CD4-positive, alpha-beta T cell treated with Interleukin-1 beta for 1 hour (primary cell): ENCODE data around the gene PLRG1.
"Not testable (repeated sequence)": the region's sequence is repeated elsewhere in the genome, so short reads cannot be mapped to it uniquely, and the experiment has no call there.

Experiments
- DNase-seq, 2 donors: peaks; one replicate each; pipeline ENCODE4 v3.0.0-alpha.2; 2020 to 2022

The PLRG1 gene

DNA sequence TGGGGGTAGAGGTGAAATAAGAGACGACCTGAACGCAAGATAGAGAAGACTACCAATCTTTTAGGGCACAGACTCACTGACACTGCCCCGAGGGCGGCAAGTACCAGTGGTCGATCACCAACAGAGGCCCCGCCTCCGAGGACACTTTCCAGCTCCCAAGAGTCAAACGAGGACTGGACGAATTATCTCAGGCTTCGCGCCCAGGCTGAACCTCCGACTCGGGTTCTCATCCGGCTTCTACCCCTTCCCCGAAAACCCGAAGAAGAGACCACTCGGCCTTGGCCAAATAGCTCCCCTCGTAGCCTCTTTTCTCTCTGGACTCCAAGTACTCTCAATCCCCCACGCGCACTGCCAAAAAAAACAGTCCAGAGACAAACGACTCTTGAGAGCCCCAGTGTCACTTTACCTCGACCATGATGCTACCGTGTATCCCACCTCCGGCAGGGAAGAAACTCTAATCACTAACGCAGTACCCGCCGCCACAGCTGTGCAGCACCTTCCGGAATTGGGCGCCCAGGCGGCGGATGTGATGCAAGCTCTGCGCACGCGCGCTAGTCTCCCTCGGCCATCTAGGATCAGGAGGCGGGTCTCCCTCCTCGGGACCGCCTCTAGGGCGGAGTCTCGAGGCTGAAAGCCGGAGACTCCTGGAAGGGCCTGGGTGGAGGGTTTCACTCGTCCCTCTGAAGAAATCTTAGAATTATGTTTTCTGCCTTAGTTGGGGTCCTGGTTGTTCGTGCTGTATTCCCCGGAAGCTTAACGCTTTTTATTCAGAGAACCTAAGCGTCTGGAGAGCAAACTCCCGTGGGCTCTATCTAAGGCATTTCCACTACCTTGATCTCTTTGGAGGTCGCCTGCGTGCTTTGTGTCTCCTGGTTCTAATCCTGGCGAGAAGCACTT, at the start of gene PLRG1:
Gene PLRG1 (minus strand): TSS at position 507 of the 897 bp plus-strand sequence. CDS start 92 bp downstream, at position 415.
- DNase-seq = peak; percentile 96

DNA sequence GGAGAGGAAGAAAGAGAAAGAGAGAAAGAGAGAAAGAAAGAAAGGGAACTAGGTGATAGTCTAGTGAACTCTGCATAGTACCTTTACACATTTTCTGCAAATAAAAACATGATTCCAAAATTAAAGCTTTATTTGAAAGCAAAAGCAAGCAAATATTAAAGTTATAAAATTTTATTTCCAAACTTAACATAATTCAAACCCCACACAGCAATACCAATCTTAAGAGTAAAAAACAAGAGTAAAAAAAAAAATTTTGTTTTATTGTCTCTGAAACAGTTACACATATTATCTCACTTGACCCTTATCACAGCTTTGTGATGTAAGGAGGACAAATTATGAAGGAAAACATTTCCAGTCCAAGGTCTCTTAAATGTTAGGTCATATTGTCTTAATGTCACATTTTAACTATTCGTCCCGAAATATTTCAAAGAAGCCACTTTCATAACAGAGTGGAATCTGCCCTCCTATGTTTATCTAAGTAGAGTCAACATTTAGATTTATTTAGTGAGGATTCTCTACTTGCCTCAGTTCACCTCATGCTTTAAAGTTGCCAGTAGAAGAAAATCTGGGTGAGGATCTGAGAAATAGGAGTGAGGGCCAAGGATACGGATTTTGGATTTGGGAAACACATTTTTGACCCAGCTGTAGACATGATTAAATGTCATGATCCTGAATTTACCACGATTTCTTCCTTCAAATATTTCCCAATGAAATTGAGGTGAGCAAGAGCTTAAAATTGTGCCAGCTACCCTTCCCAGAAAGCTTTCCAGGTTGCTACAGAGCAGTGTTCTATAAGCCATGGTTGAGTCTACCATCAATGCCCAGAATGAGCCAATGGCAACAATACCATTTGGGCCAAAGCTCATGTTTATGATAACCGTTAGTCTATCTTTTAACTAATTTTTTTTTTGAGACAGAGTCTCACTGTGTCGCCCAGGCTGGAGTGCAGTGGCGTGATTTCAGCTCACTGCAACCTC, 47.9 kb upstream of the PLRG1 start:
- DNase-seq = no peak

DNA sequence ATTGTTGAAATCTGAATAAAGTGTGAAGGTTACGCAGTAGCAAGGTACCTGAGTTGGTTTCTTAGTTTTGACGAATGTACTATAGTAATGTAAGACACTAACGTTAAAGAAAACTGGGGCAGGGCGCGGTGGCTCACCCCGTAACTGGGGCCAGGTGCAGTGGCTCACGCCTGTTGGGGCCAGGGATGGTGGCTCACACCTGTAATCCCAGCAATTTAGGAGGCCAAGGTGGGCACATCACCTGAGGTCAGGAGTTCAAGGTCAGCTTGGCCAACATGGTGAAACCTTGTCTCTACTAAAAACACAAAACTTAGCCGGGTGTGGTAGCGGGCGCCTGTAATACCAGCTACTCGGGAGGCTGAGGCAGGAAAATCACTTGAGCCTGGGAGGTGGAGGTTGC, 47.1 kb upstream of the PLRG1 start:
- not testable (repeated sequence) for DNase-seq

DNA sequence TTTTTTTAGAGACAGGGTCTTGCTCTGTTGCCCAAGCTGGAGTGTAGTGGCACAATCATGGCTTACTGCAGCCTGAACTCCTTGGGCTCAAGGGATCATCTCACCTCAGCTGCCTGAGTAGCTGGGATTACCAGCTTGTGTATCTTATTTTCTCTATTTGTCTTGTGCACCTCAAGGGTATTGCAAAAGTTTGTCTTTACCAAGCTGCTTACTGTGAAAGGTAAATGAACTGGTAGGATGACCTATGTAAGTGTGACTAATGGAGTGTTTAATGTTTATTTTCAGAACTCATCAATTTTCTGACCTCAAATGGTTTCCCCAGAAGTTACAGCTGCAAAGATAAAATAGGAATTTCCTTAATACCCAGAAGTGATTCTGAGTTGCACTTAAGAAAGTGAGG, 45.6 kb upstream of the PLRG1 start:
- DNase-seq = no peak

DNA sequence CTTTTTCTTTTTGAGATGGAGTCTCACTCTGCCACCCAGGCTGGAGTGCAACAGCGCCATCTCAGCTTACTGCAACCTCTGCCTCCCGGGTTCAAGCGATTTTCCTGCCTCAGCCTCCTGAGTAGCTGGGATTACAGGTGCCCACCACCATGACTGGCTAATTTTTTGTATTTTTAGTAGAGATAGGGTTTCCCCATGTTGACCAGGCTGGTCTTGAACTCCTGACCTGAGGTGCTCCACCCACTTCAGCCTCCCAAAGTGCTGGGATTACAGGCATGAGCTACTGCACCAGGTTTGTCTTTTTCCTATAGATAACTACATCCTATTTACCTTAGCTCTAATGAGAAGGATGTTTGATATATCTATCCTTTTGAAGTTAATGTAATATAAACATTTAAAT, 44.1 kb upstream of the PLRG1 start:
- not testable (repeated sequence) for DNase-seq

DNA sequence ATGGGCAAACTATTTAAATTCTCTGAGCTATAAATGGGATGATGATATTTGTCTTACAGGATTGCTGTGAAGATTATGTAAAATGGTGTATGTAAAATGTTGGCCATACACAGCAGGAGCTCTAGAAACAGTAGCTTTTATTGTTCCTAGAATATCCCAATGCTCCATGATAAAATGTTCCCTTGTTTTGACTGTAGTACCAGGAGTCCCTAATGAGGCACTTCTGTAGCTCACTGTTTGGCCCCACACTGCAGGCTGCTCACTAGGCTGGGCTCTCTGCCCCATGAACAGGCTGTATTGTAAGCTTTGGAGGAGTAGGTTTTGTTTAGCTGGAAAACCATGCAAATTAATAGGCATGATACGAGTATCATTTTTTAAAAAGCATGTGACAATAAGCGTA, 43.7 kb upstream of the PLRG1 start:
- DNase-seq = no peak

DNA sequence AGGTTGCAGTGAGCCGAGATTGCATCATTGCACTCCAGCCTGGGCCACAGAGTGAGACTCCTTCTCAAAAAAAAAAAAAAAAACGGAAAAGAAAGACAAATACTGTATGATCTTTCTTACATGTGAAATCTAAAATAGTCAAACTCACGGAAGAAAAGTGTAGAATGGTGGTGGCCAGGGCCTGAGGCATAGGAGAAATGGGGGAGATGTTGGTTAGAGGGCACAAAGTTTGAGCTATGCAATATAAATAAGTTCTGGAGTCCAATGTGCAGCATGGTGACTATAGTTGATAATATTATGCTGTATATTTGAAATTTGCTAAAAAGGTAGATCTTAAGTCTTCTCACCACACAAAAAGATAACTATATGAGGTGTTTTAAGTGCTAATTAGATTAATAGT, 41.7 kb upstream of the PLRG1 start:
- no peak for DNase-seq

DNA sequence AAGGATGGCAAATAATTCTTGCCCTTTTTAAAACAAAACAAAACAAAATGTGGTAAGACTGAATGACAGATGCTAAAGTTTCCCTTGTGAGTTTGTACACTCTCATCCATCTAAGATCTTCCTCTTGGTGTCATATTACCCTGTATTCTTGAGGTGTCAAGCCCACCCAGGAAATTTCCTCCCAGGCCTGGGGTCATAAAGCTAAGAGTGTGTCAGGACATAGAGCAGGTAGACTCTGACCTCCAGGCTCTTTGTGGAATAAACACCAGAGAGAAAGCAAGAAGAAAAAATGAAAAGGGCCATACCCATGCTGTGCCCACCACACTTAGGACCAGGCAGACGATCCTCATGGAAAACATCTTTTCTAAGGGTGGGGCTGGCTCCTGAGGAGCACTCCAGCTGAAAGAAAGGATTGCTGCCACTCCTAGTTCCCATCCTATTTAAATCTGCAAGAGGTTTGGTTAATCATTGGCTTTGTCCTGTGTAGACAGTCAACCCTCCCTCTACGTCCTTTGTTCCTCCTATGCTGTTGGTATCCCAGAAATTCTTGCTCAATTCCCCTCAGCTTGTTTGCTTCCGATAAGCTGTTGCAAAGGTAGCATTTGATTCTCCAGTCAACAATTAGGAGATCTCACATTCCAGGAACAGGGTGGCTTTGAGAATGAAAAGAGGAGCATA, 40.3 kb upstream of the PLRG1 start, which contains the start of gene FGA:
Gene FGA (minus strand): TSS at position 414 of the 678 bp plus-strand sequence. CDS start 55 bp downstream, at position 359.
- no peak for DNase-seq

DNA sequence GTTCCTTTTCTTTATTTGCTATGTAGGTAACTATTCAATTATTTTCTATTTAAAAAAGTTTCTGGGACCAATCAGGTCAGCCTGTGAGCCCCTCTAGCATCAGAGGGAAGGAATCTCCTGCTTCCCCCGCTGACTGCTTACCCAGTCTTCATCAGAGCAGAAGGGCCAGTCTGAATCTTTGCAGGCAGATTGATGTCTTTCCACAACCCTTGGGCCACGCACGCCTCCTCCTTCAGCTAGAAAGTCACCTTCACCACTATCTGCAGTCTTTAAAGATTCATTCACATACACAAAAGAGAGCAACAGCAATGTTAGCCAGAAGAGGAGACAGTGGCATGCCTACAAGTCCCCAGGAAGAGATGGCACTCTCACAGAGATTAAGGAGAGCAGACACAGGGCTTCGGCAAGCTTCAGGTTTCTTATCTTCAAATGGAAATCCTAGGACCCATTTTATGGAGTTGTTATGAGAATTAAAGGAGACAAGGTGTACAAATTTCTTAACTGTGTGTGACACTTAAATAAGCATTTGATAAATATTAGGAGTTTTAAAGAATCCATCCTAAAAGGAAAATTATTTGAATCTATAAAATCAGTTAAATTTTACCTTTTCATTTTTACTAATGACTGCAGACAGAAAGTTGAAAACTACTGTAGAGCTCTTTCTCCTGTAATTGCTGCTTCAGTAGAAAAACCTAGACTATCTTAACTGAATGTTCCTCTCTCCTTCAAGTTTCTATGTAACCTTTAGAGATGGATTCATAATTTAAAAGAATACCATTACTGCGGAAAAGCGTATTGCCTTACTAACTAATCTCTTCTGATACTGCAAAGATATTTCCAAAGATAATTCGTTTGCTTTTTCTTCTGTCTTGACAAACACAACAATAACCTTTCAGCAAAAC, 39.3 kb upstream of the PLRG1 start:
- no peak for DNase-seq

DNA sequence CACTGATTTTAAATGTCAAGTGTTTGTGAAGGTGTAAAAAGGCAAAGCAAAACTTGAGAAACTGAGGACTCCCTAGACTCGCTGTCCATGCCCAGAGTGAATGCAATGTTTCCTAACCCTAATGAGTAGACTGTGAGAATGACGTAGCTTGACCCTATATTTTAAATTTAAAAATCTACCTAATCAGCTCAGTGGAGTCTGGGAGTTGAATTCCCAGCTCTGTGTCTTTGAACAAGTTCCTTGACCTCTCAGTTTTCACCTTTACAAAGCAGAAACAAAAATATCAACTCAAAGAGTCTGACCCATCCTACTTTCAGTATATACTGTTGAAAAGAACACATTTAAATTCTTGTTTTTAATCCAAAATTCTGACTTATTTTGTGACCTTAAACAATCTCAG, 38.0 kb upstream of the PLRG1 start:
- no peak for DNase-seq

DNA sequence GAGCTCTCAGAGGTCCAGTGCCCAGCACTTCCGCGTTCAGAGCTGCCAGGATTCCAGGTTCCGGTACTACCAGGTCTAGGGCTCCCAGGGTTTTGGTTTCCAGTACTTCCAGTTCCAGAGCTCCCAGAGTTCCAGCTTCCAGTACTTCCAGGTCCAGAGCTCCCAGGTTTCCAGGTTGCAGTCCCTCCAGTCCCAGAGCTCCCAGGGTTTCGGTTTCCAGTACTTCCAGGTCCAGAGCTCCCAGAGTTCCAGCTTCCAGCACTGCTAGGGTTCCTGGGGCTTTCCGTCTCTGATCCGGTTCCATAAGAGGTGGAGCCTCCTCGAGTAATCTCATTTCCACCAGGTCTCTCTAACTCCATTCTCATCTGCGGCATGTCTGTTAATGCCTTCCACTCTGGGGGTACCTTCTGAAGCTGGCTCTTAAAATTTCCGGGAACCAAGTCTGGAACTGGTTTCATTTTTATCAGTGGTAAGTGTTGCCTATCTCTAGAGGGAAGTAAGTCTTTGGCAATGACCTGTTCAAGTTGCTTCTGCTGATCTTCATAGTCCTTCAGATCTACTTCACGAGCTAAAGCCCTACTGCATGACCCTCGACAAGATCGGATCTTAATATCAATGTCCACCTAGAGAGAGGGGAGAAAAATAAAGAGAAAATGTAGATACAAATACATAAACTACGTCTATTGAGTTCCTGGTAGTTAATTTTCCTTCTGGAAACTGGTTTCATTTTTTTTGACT, 36.3 kb upstream of the PLRG1 start:
- no peak for DNase-seq

DNA sequence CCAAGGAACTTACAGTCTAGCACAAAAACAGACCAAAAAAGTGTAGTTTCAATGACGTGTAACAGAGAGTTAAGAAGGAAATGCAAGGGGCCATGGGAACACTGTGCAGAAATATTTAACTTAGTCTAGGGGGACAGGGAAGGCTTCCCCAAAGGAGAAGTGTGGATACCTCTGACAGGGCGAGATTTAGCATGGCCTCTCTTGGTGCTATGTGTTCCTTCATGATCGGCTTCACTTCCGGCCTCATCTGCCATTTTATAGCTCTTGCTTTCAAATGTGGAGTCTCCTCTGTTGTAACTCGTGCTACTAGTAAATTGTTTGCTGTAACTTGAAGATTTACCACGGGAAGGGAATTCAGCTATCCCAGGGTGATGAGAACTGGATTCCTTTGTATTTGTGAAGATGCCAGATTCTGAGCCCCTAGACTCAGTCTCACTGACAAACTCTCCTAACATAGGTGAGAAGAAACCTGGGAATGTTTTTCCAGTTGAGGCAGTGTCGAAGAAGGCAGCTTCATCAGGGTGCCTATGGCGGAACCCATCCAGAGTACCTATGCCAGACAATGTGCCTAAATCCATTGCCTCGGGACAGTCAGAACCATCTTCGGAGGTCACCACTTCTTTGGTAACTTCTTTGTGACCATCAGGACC, 35.3 kb upstream of the PLRG1 start:
- DNase-seq = no peak

DNA sequence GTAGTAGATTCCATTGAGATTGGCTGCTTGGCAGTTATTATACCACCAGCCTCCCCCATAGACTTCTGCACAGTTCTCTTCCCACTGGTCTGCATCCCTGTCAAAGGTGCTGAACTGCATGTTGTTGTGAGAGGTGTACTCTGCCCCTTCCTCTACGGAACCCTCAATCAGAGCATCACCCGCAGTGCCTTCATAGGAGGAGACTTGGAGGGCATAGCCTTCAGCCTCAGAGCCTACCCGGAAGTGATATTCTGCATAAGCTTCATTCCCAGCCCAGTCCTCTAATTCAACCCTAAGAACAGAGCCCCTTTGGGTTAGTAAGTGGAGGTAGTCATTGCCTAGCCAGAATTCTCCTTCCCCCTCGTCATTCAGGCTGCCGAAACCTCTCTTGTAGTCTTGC, 34.1 kb upstream of the PLRG1 start:
- no peak for DNase-seq

DNA sequence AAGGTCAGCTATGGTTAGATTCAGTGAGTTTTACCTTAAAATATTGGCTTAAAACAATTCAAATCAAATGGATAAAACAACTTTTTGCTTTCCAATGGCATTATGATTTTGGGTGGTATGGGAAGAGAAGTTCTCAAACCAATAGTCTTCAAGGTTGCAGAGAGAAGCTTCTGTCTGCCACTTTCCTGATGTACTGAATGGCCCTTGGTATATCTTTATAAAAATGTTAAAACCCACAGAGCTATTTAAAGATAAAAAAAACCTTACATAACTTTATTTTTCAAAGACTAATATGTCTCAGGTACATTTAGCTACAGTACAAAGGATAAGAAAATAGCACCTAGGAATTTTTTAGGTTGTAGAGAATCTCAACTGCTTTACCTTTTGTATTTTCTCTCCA, 33.5 kb upstream of the PLRG1 start:
- DNase-seq = no peak

DNA sequence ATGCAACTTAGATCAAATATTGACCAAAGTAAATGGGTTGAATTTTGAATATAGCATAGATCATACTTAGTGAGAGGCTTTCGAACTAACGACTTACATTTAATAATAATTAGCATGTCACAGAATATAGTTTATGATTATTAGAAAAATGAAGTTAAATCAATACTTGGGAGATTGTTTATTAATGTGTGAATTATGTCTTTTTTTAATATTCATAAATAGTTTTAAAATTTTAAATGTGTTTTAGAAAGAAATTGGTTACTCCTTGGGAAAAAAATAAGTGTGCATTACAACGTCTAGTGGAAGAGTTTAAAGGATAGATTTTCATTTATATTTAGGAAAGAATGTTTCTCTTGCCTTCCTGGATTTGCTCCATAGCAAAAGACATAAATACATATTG, 33.0 kb upstream of the PLRG1 start:
- DNase-seq = no peak

DNA sequence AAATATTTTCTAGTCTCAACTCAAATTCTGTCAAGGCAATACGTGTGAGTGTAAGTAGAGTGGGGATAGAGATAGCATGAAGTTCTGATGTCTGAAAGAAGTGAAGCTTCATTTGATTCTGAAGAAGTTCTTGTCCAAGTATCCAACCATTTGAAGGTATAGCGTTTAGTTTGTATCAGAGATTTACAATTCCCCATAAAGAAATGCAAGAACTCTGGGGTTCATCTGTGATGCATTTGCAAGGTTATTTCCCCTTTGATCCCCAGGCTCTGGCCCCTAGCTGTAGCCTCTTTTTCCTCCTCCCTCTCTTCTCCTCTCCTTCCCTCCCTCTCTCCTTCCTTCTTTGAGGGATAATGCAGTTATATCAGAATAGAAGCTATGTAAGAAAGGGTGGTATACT, 32.5 kb upstream of the PLRG1 start:
- DNase-seq = no peak

DNA sequence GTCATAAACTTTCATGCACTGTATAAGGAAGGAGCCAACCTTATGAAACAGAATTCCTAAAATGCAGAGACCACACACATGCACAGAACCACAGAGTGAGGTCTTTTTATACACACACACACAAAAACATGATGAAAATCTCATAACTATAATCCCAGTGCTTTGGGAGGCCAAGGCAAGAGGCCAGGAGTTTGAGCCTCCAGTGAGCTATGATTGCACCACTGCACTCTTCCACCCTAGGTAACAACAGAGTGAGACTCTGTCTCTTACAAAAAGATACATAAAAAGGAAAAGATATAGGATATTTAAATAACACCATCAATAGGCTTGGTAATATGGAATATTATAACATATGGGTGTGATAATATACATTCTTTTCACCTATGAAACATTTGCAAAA, 29.7 kb upstream of the PLRG1 start:
- DNase-seq = no peak

DNA sequence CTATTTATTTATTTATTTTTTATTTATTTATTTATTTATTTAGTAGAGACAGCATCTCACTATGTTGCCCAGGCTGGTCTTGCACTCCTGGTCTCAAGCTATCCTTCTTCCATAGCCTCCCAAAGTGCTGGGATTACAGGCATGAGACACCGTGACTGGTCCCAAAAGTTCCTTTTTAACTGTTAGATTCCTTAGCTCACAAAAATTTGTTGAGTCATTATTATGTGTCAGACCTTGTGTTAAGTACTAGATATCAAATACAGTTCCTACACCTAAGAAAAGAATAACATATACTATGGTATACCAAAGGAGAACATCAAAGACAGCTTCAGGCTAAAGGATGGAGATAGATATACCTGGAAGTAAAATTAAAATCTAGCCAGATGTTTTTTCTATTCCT, 28.7 kb upstream of the PLRG1 start:
- no peak for DNase-seq

DNA sequence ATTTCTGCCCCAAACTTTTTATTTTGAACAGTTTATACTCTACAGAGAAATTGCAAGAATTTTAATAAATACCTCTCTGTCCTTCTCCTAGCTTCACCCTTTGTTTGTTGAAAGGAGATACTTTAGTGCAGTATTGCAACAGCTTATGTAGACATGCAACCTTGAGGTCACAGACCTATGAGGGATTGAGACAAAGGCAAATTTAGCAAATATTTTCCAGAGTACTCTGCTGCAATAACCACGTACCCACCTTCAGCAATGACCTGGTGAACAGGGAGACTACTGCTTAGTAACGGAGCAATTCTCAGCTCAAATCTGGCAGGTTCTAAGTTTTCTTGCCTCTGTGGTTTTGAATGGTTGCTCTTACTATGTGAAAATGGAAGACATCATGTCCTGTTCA, 27.1 kb upstream of the PLRG1 start:
- no peak for DNase-seq

DNA sequence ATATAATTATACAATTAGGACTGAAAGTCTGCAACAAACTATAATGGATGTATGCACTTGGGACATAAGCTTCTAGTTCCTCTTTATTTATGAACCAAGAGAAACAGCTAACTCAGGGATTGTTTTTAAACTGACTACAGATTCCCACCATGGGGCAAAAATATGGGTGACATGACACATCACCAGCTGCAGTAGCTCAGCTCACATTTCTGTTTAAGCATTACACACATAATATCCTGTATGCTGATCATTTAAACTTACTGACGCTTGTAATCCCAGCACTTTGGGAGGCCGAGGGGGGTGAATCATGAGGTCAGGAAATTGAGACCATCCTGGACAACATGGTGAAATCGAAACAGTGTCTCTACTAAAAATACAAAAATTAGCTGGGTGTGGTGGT, 24.1 kb upstream of the PLRG1 start:
- no peak for DNase-seq
